H1 (cell line): Measurements from ENCODE around the gene ARHGEF38. TPM values are rescaled to one million over a fixed set of nuclear protein-coding genes. Genes with fewer than 3 reads are reported as not detected.
A peak's percentile ranks its signal among the peaks of the same experiment; 100 is the strongest.

ENCODE experiments used
- CTCF ChIA-PET: fragments of 300-600 bp; sonication (Branson Sonifier 250); formaldehyde crosslinking; loops from one replicate; lab custom pipeline; 2021; ENCODE audit not compliant: partially characterized antibody; lab: Charles Lee
- POLR2A ChIA-PET: fragments of 300-600 bp; sonication (Branson Sonifier 250); formaldehyde crosslinking; loops from one replicate; lab custom pipeline; 2021; ENCODE audit warnings: inconsistent platforms; ENCODE audit not compliant: partially characterized antibody; lab: Charles Lee
- DNase-seq, 2 experiments: peaks; one replicate each; pipeline versions ENCODE4 v3.0.0 to v3.0.0-alpha.2; 2010 to 2022; ENCODE audit warnings: low spot score in 2 of 2, low read depth in 1 of 2, mixed read lengths in 1 of 2
- FAIRE-seq: peaks from 2 replicates; lab custom pipeline; 2011; peaks lifted over from hg19 to GRCh38; lab: Jason Lieb, UNC
- H2AFZ ChIP-seq: 2 replicates; pipeline ENCODE4 v1.8.1; 2012; ENCODE audit warnings: low read length, inconsistent platforms
- H2AK5ac ChIP-seq: 2 replicates; pipeline ENCODE4 v1.6.1; 2013; ENCODE audit warnings: low read depth, low read length
- H2BK120ac ChIP-seq: replicated peaks from 2 replicates; pipeline ENCODE3; 2013; ENCODE audit warnings: low read depth, low read length, inconsistent platforms
- H2BK12ac ChIP-seq: 2 replicates; pipeline ENCODE4 v1.6.1; 2013; ENCODE audit warnings: low read depth, low read length
- H2BK15ac ChIP-seq: 2 replicates; pipeline ENCODE4 v1.6.1; 2013; ENCODE audit warnings: low read length
- H2BK20ac ChIP-seq: 2 replicates; pipeline ENCODE4 v1.6.1; 2013; ENCODE audit warnings: low read length
- H2BK5ac ChIP-seq: 2 replicates; pipeline ENCODE4 v1.6.1; 2013; ENCODE audit warnings: low read depth, low read length
- H3K14ac ChIP-seq: 2 replicates; pipeline ENCODE4 v1.6.1; 2013; ENCODE audit warnings: inconsistent platforms; ENCODE audit not compliant: insufficient read length
- H3K18ac ChIP-seq: 2 replicates; pipeline ENCODE4 v1.6.1; 2013; ENCODE audit warnings: low read length; ENCODE audit errors: extremely low read depth
- H3K23ac ChIP-seq: 2 replicates; pipeline ENCODE4 v1.6.1; 2013; ENCODE audit warnings: inconsistent platforms; ENCODE audit not compliant: insufficient read length
- H3K23me2 ChIP-seq: 2 replicates; pipeline ENCODE4 v1.6.1; 2013; ENCODE audit warnings: low read depth, low read length
- H3K27ac ChIP-seq: 2 replicates; pipeline ENCODE4 v1.6.1; 2011; ENCODE audit warnings: low read depth, low read length, inconsistent platforms
- H3K27me3 ChIP-seq, 4 experiments: replicated peaks in 1 of 4; 1 replicate in 1 of 4; 2 replicates in 3 of 4; pipeline versions ENCODE4 v1.6.1 to v1.8.1; 2011 to 2013; ENCODE audit warnings: low read length in 3 of 4, mild to moderate bottlenecking in 3 of 4, inconsistent platforms in 2 of 4, mixed read lengths in 2 of 4, moderate library complexity in 1 of 4; ENCODE audit not compliant: control insufficient read depth in 3 of 4, insufficient read depth in 3 of 4; ENCODE audit errors: extremely low read depth in 1 of 4
- H3K36me3 ChIP-seq, 4 experiments: 2 replicates each; pipeline versions ENCODE4 v1.6.1 to v1.8.1; 2011 to 2013; ENCODE audit warnings: mild to moderate bottlenecking in 4 of 4, low read length in 3 of 4, moderate library complexity in 2 of 4, control low read depth in 1 of 4, inconsistent platforms in 1 of 4; ENCODE audit not compliant: insufficient read depth in 4 of 4, control insufficient read depth in 2 of 4
- H3K4ac ChIP-seq: replicated peaks from 2 replicates; pipeline ENCODE3; 2013; ENCODE audit warnings: low read length, low read depth, mixed read lengths, inconsistent platforms; ENCODE audit not compliant: insufficient read length
- H3K4me1 ChIP-seq, 4 experiments: replicated peaks in 1 of 4; 1 replicate in 1 of 4; 2 replicates in 3 of 4; pipeline versions ENCODE4 v1.6.1 to v1.8.1; 2011 to 2013; ENCODE audit warnings: low read length in 3 of 4, inconsistent platforms in 2 of 4, mixed read lengths in 1 of 4; ENCODE audit not compliant: insufficient read depth in 4 of 4, control insufficient read depth in 3 of 4
- H3K4me2 ChIP-seq, 2 experiments: 2 replicates each; pipeline versions ENCODE4 v1.6.1 to v1.8.1; 2011 to 2013; ENCODE audit warnings: low read depth in 2 of 2, low read length in 2 of 2, control low read depth in 1 of 2, inconsistent platforms in 1 of 2, mild to moderate bottlenecking in 1 of 2; ENCODE audit not compliant: insufficient read depth in 1 of 2
- H3K4me3 ChIP-seq, 4 experiments: fragments of 200-600, 300-600 bp in 1 of 4; sonication (generic), shearing (Covaris generic), sonication (Bioruptor Twin) in 1 of 4; 2 replicates each; pipeline versions ENCODE4 v1.5.1 to v1.8.1; 2011 to 2016; ENCODE audit warnings: low read length in 4 of 4, low read depth in 3 of 4, control low read depth in 2 of 4, inconsistent platforms in 2 of 4, mild to moderate bottlenecking in 2 of 4, mixed read lengths in 1 of 4, moderate library complexity in 1 of 4; ENCODE audit not compliant: insufficient read depth in 2 of 4; ENCODE audit errors: extremely low read depth in 1 of 4
- H3K56ac ChIP-seq: replicated peaks from 2 replicates; pipeline ENCODE3; 2013; ENCODE audit warnings: low read depth, mild to moderate bottlenecking, mixed read lengths, low read length, inconsistent platforms; ENCODE audit not compliant: insufficient read length
- H3K79me1 ChIP-seq: 2 replicates; pipeline ENCODE4 v1.6.1; 2013; ENCODE audit warnings: low read depth, low read length, control low read depth
- H3K79me2 ChIP-seq, 2 experiments: 2 replicates each; pipeline versions ENCODE4 v1.6.1 to v1.8.1; 2012 to 2013; ENCODE audit warnings: low read length in 2 of 2, mild to moderate bottlenecking in 2 of 2, inconsistent platforms in 1 of 2; ENCODE audit not compliant: insufficient read depth in 2 of 2, control insufficient read depth in 1 of 2
- H3K9ac ChIP-seq, 4 experiments: replicated peaks in 1 of 4; 1 replicate in 1 of 4; 2 replicates in 3 of 4; pipeline versions ENCODE4 v1.6.1 to v1.8.1; 2011 to 2013; ENCODE audit warnings: low read depth in 3 of 4, low read length in 3 of 4, control low read depth in 2 of 4, mild to moderate bottlenecking in 2 of 4, moderate library complexity in 2 of 4, inconsistent platforms in 1 of 4; ENCODE audit errors: extremely low read depth in 1 of 4
- H3K9me3 ChIP-seq, 2 experiments: 2 replicates each; pipeline versions ENCODE4 v1.6.1 to v1.8.1; 2012 to 2013; ENCODE audit warnings: mild to moderate bottlenecking in 2 of 2, moderate library complexity in 2 of 2, control low read depth in 1 of 2, inconsistent platforms in 1 of 2, low read depth in 1 of 2, low read length in 1 of 2, mixed read lengths in 1 of 2; ENCODE audit not compliant: insufficient read depth in 2 of 2
- H4K20me1 ChIP-seq, 2 experiments: replicated peaks in 1 of 2; 2 replicates each; pipeline versions ENCODE3 to v1.8.1; 2011 to 2013; ENCODE audit warnings: inconsistent platforms in 2 of 2, low read length in 2 of 2, mild to moderate bottlenecking in 1 of 2; ENCODE audit not compliant: insufficient read depth in 2 of 2, control insufficient read depth in 1 of 2
- H4K5ac ChIP-seq: 2 replicates; pipeline ENCODE4 v1.6.1; 2013; ENCODE audit warnings: low read length, low read depth, mixed read lengths, inconsistent platforms; ENCODE audit not compliant: insufficient read length
- H4K8ac ChIP-seq: 2 replicates; pipeline ENCODE4 v1.8.0; 2013; ENCODE audit warnings: mild to moderate bottlenecking, moderate library complexity, low read length, inconsistent platforms; ENCODE audit not compliant: insufficient read depth; ENCODE audit errors: extremely low read depth
- H4K91ac ChIP-seq: replicated peaks from 2 replicates; pipeline ENCODE3; 2013; ENCODE audit warnings: low read length, mixed read lengths, inconsistent platforms; ENCODE audit not compliant: insufficient read length
- BRCA1 ChIP-seq: IDR thresholded peaks from 2 replicates; pipeline ENCODE4 v1.6.1; 2012; ENCODE audit warnings: low read depth, low read length, improper control_type of control experiment
- CBX5 ChIP-seq: fragments of 300-800, 300-1000 bp; sonication (generic); IDR thresholded peaks from 2 replicates; pipeline ENCODE4 v1.7.1; 2016; ENCODE audit warnings: antibody characterized with exemption, low read length, low read depth
- CBX8 ChIP-seq: fragments of 300-800, 300-1000 bp; sonication (generic); IDR thresholded peaks from 2 replicates; pipeline ENCODE4 v1.7.1; 2016; ENCODE audit warnings: low read depth, low read length, borderline replicate concordance
- HDAC2 ChIP-seq, 2 experiments: fragments of 300-600 bp in 1 of 2; sonication (generic) in 1 of 2; IDR thresholded peaks; 2 replicates each; pipeline ENCODE4 v1.6.1; 2011 to 2012; ENCODE audit warnings: low read depth in 2 of 2, low read length in 2 of 2, mild to moderate bottlenecking in 2 of 2, moderate library complexity in 2 of 2, borderline replicate concordance in 1 of 2, inconsistent platforms in 1 of 2
- POLR2A ChIP-seq, 2 experiments: IDR thresholded peaks; 1 replicate in 1 of 2; 2 replicates in 1 of 2; pipeline ENCODE4 v1.6.1; 2011; ENCODE audit warnings: low read depth in 2 of 2, low read length in 2 of 2, mild to moderate bottlenecking in 2 of 2; ENCODE audit errors: control extremely low read depth in 1 of 2
- RAD21 ChIP-seq, 2 experiments: IDR thresholded peaks in 1 of 2; conservative IDR thresholded peaks in 1 of 2; 2 replicates each; pipeline ENCODE4 v1.6.1; 2011; ENCODE audit warnings: low read depth in 2 of 2, low read length in 2 of 2, improper control_type of control experiment in 1 of 2, inconsistent platforms in 1 of 2, mild to moderate bottlenecking in 1 of 2, moderate library complexity in 1 of 2
- SP1 ChIP-seq: IDR thresholded peaks from 2 replicates; pipeline ENCODE4 v1.6.1; 2011; ENCODE audit warnings: low read depth, low read length
- SP2 ChIP-seq: IDR thresholded peaks from 2 replicates; pipeline ENCODE4 v1.6.1; 2012; ENCODE audit warnings: mild to moderate bottlenecking, low read length, inconsistent platforms
- WGBS, 2 experiments: shearing (Covaris generic) in 1 of 2; methylation state at CpG; one replicate each; pipeline versions ENCODE4 v1.1.6 to v1.1.7; 2013 to 2015; ENCODE audit warnings: low lambda C conversion rate in 2 of 2, mixed read lengths in 2 of 2, inconsistent platforms in 1 of 2, low coverage in 1 of 2, missing lambda C conversion rate in 1 of 2; ENCODE audit not compliant: insufficient replicate concordance in 2 of 2, insufficient coverage in 1 of 2, insufficient read length in 1 of 2; ENCODE audit errors: extremely low coverage in 1 of 2, missing lambda C conversion rate in 1 of 2; 5-methylcytosine and 5-hydroxymethylcytosine counted together
- polyA plus RNA-seq, 7 experiments: library from polyadenylated mRNA; depleted of rRNA in 3 of 7; stranded (reverse) in 5 of 7; unstranded in 2 of 7; fragments of >200 nt in 5 of 7; fragments of 200-250 nt in 2 of 7; gene quantifications; 1 replicate in 5 of 7; 2 replicates in 1 of 7; 4 replicates in 1 of 7; pipeline versions ENCODE4 v1.2.1 to v1.2.3, GENCODE V29; 2011 to 2013; ENCODE audit warnings: missing spikeins in 2 of 7, mixed read lengths in 2 of 7
- total RNA-seq: library from RNA; stranded (reverse); fragmentation: NEBNext Ultra II Directional; extraction: Animal tissue kit (Norgen Biotek cat#: 25700); gene quantifications from 2 replicates; pipeline ENCODE4 v1.2.1, GENCODE V29; 2021
- TF ChIP-seq, protein P1 (sequence below), 3 experiments: IDR thresholded peaks; 1 replicate in 2 of 3; 2 replicates in 1 of 3; pipeline versions ENCODE4 v1.5.1 to v1.6.1; 2011; ENCODE audit warnings: low read length in 3 of 3, mild to moderate bottlenecking in 3 of 3, inconsistent platforms in 2 of 3, low read depth in 1 of 3, moderate library complexity in 1 of 3; ENCODE audit not compliant: insufficient read depth in 1 of 3; ENCODE audit errors: control extremely low read depth in 1 of 3
- TF ChIP-seq, protein P2 (sequence below): IDR thresholded peaks from 2 replicates; pipeline ENCODE4 v1.6.1; 2011; ENCODE audit warnings: low read length, improper control_type of control experiment

The ARHGEF38 gene
- total and polyA plus RNA-seq, 2 of the 8 experiments (the other 6 are each of a cell fraction or from before 2014, with no cell fraction given): not detected

DNA sequence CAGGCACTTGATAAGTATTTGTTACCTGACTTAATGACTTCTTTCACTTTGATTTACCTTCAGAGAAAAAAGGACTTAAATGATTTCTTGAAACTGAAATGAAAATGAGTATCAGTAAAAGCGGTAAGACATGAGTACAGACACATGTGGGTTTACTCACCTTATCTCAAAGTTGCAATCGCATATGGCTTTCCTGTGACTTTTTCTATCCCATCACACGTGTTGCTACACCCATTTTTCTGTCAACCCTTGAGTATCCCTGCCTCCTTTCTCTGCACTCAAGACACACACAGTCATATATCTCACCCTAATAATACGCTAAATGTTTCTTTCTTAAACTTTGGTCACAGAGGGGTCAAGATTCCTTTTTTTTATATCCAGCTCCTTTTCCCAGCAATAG is 11.0 kb upstream of the ARHGEF38 start:
- no peak overlapping the region for H3K23ac ChIP-seq
- H3K4me2 ChIP-seq: no peak overlapping the region
- H3K27me3 ChIP-seq: peaks cover 0 to 2% (median under 1%) of the 10 kb centered on the region in 4 experiments; a peak in 2 of 7 replicates
- H3K56ac ChIP-seq: peak overlapping the region; percentile 27
- no peak overlapping the region for H3K18ac ChIP-seq
- H4K5ac ChIP-seq: no peak overlapping the region
- CTCF ChIA-PET: no interaction called here
- H3K14ac ChIP-seq: no peak overlapping the region
- no peak overlapping the region for H2BK120ac ChIP-seq
- no peaks in the 10 kb centered on the region for H3K79me2 ChIP-seq
- WGBS, 2 experiments: 71% methylated on average over 4 of the region's 4 CpGs; no CpG with 5 or more reads in 1 of the 2 experiments
- H3K36me3 ChIP-seq: no peaks in the 10 kb centered on the region
- no peak overlapping the region for H2BK15ac ChIP-seq
- FAIRE-seq: no peak
- no peak overlapping the region for H3K4me3 ChIP-seq
- H2BK20ac ChIP-seq: no peak overlapping the region
- no peak overlapping the region for H2BK5ac ChIP-seq
- H3K4me1 ChIP-seq: no peaks in the 10 kb centered on the region
- no peaks in the 10 kb centered on the region for H3K9me3 ChIP-seq
- no peak overlapping the region for H2BK12ac ChIP-seq
- H2AFZ ChIP-seq: no peak overlapping the region
- H4K20me1 ChIP-seq: peaks cover 0 to 2% of the 10 kb centered on the region in 2 experiments
- H4K8ac ChIP-seq: no peak overlapping the region
- POLR2A ChIA-PET: no interaction called here
- no peak overlapping the region for H3K9ac ChIP-seq
- H2AK5ac ChIP-seq: no peak overlapping the region
- DNase-seq: no peak
- H3K23me2 ChIP-seq: no peaks in the 10 kb centered on the region
- no peak overlapping the region for H3K27ac ChIP-seq
- no peaks in the 10 kb centered on the region for H3K79me1 ChIP-seq
- no peak overlapping the region for H4K91ac ChIP-seq
- no peak overlapping the region for H3K4ac ChIP-seq
- no peak for TF ChIP-seq HDAC2 (IDR thresholded peaks at IDR 0.05; ENCODE audit: borderline replicate concordance in 1 of 2, low read depth in 2 of 2, low read length in 2 of 2)
- TF ChIP-seq SP2: no peak
- no peak for TF ChIP-seq CBX5
- TF ChIP-seq CBX8: no peak
- no peak for TF ChIP-seq RAD21 (IDR thresholded peaks at IDR 0.05 in 1 of 2, conservative IDR thresholded peaks at IDR 0.05 in 1 of 2; ENCODE audit: low read depth in 2 of 2, low read length in 2 of 2)
- no peak for TF ChIP-seq POLR2A (IDR thresholded peaks at IDR 0.05; ENCODE audit: control extremely low read depth in 1 of 2, low read depth in 2 of 2, low read length in 2 of 2)
- TF ChIP-seq SP1: no peak
- TF ChIP-seq, protein P1, sequence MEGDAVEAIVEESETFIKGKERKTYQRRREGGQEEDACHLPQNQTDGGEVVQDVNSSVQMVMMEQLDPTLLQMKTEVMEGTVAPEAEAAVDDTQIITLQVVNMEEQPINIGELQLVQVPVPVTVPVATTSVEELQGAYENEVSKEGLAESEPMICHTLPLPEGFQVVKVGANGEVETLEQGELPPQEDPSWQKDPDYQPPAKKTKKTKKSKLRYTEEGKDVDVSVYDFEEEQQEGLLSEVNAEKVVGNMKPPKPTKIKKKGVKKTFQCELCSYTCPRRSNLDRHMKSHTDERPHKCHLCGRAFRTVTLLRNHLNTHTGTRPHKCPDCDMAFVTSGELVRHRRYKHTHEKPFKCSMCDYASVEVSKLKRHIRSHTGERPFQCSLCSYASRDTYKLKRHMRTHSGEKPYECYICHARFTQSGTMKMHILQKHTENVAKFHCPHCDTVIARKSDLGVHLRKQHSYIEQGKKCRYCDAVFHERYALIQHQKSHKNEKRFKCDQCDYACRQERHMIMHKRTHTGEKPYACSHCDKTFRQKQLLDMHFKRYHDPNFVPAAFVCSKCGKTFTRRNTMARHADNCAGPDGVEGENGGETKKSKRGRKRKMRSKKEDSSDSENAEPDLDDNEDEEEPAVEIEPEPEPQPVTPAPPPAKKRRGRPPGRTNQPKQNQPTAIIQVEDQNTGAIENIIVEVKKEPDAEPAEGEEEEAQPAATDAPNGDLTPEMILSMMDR (IDR thresholded peaks at IDR 0.05; ENCODE audit: control extremely low read depth in 1 of 3, insufficient read depth in 1 of 3, low read depth in 1 of 3, low read length in 3 of 3): no peak
- TF ChIP-seq BRCA1: no peak
- TF ChIP-seq, protein P2, sequence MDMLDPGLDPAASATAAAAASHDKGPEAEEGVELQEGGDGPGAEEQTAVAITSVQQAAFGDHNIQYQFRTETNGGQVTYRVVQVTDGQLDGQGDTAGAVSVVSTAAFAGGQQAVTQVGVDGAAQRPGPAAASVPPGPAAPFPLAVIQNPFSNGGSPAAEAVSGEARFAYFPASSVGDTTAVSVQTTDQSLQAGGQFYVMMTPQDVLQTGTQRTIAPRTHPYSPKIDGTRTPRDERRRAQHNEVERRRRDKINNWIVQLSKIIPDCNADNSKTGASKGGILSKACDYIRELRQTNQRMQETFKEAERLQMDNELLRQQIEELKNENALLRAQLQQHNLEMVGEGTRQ: no peak
